ENCODE results near the gene HOMER2.

Gene HOMER2

DNA sequence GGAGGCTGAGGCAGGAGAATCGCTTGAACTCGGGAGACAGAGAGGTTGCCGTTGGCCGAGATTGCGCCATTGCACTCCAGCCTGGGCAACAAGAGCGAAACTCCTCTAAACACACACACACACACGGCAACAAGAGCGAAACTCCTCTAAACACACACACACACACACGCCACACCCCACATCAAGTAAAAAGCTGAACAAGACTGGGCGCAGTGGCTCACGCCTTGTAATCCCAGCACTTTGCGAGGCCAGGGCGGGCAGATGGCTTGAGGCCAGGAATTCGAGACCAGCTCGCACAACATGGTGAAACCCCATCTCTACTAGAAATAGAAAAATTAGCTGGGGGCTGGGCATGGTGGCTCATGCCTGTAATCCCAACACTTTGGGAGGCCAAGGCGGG is 49.0 kb downstream of the HOMER2 start:
- no peak for TF ChIP-seq EZH2phosphoT487 (IDR thresholded peaks at IDR 0.05; ENCODE audit: low read depth)
- TF ChIP-seq, protein P1, sequence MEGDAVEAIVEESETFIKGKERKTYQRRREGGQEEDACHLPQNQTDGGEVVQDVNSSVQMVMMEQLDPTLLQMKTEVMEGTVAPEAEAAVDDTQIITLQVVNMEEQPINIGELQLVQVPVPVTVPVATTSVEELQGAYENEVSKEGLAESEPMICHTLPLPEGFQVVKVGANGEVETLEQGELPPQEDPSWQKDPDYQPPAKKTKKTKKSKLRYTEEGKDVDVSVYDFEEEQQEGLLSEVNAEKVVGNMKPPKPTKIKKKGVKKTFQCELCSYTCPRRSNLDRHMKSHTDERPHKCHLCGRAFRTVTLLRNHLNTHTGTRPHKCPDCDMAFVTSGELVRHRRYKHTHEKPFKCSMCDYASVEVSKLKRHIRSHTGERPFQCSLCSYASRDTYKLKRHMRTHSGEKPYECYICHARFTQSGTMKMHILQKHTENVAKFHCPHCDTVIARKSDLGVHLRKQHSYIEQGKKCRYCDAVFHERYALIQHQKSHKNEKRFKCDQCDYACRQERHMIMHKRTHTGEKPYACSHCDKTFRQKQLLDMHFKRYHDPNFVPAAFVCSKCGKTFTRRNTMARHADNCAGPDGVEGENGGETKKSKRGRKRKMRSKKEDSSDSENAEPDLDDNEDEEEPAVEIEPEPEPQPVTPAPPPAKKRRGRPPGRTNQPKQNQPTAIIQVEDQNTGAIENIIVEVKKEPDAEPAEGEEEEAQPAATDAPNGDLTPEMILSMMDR (IDR thresholded peaks at IDR 0.05; ENCODE audit: low read depth, low read length) = no peak
- peaks cover 6% of the 10 kb centered on the region; the same call in 1 of the 2 replicates for H3K9me3 ChIP-seq (ENCODE audit: insufficient read depth, low read length)
- no peak overlapping the region for H2AFZ ChIP-seq (ENCODE audit: low read depth, low read length)
- no peaks in the 10 kb centered on the region for H3K36me3 ChIP-seq (replicated peaks; ENCODE audit: low read depth, low read length)
- 0 out of 2 replicates have a peak, but pooled peaks cover 7% of the 10 kb centered on the region for H3K27me3 ChIP-seq (ENCODE audit: low read depth, low read length)
- no peak overlapping the region for H3K9ac ChIP-seq (ENCODE audit: low read length)
- no peak overlapping the region for H3K27ac ChIP-seq (ENCODE audit: low read length)
- H3K4me1 ChIP-seq (ENCODE audit: low read length) = peaks cover 3% of the 10 kb centered on the region; the same call in 1 of the 2 replicates
- H3K79me2 ChIP-seq (ENCODE audit: low read length) = no peaks in the 10 kb centered on the region
- H3K4me3 ChIP-seq (ENCODE audit: low read length) = no peak overlapping the region
- H3K4me2 ChIP-seq (ENCODE audit: low read length) = no peak overlapping the region
- H4K20me1 ChIP-seq (ENCODE audit: insufficient read depth, low read length) = 0 out of 2 replicates have a peak, but pooled peaks cover 1% of the 10 kb centered on the region

DNA sequence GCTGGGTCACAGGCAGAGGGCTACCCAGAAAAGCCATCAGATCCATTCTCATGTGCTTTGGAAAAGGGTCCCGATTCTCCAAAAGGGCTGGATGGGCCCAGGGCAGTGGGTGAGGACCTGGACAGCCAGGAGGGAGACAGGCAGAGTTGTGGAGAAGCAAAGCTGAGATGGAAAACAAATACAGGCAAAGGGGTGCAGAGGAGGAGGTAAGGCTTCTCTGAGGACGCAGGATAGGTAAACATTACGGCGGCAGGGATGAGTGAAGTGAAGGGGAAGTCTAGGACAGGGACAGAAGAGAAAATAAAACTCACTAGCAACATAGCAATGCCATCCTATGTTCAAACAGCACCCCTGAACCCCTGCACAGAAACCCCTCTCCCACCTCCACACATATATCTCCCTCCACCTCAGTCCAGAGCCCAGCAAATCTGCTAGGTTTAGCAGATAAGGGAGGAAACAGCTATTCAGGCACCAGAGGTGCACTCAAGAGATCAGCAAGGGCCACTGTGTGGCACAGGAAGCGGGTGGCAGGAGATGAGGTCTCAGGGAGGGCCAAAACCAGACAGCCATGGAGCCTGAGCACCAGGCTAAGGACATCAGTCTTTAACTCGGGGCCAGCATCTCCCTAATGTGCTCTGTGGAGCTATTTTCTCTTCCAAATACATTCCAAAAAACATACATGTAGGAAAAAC is 51.3 kb downstream of the HOMER2 start:
- Histone ChIP-seq H3K79me2 (ENCODE audit: low read length) (no peaks in the 10 kb centered on the region), H2AFZ (ENCODE audit: low read depth, low read length) (no peak overlapping the region), H4K20me1 (ENCODE audit: insufficient read depth, low read length) (0 out of 2 replicates have a peak, but pooled peaks cover 4% of the 10 kb centered on the region), H3K4me2 (ENCODE audit: low read length) (no peak overlapping the region), H3K4me1 (ENCODE audit: low read length) (peaks cover 3% of the 10 kb centered on the region; the same call in 1 of the 2 replicates), H3K27me3 (ENCODE audit: low read depth, low read length) (0 out of 2 replicates have a peak, but pooled peaks cover 7% of the 10 kb centered on the region), H3K27ac (ENCODE audit: low read length) (no peak overlapping the region), H3K36me3 (replicated peaks; ENCODE audit: low read depth, low read length) (no peaks in the 10 kb centered on the region), H3K9ac (ENCODE audit: low read length) (no peak overlapping the region), H3K4me3 (ENCODE audit: low read length) (no peak overlapping the region), H3K9me3 (ENCODE audit: insufficient read depth, low read length) (no peaks in the 10 kb centered on the region)
- TF ChIP-seq EZH2phosphoT487 (IDR thresholded peaks at IDR 0.05; ENCODE audit: low read depth) = no peak
- TF ChIP-seq, protein P1 (IDR thresholded peaks at IDR 0.05; ENCODE audit: low read depth, low read length) = no peak

DNA sequence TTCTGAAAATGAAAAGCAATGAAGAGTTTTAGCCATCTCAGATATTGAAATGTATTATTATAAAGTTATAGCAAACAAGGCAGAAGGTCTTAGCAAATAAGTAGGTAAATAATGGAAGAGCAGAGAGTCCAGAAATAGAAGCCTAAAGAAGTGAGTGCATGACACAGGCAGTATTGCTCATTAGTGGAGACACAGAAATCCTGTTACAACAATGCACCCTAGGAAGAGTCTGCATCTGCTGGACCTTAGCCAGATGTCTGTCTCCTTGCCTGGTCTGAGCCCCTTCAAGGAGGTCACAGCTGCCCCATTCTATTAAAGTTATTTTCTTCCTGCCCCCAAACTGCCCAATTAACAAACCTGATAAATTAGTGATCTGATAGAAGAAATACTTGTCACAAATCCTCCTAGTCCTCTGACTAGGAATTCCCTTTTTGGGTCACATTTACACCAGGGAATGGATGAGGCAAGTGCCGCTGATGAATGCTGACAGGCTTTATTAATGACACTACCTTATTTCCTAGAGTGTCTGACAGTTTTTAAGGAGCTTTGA is 51.9 kb downstream of the HOMER2 start:
- no peak overlapping the region for H3K9ac ChIP-seq (ENCODE audit: low read length)
- H3K27ac ChIP-seq (ENCODE audit: low read length) = no peak overlapping the region
- no peak overlapping the region for H2AFZ ChIP-seq (ENCODE audit: low read depth, low read length)
- no peaks in the 10 kb centered on the region for H3K36me3 ChIP-seq (replicated peaks; ENCODE audit: low read depth, low read length)
- 0 out of 2 replicates have a peak, but pooled peaks cover 4% of the 10 kb centered on the region for H4K20me1 ChIP-seq (ENCODE audit: insufficient read depth, low read length)
- TF ChIP-seq, protein P1 (IDR thresholded peaks at IDR 0.05; ENCODE audit: low read depth, low read length) = no peak
- TF ChIP-seq EZH2phosphoT487 (IDR thresholded peaks at IDR 0.05; ENCODE audit: low read depth) = no peak
- H3K79me2 ChIP-seq (ENCODE audit: low read length) = no peaks in the 10 kb centered on the region
- H3K27me3 ChIP-seq (ENCODE audit: low read depth, low read length) = 0 out of 2 replicates have a peak, but pooled peaks cover 7% of the 10 kb centered on the region
- H3K4me2 ChIP-seq (ENCODE audit: low read length) = no peak overlapping the region
- peaks cover 3% of the 10 kb centered on the region; the same call in 1 of the 2 replicates for H3K4me1 ChIP-seq (ENCODE audit: low read length)
- H3K9me3 ChIP-seq (ENCODE audit: insufficient read depth, low read length) = no peaks in the 10 kb centered on the region
- H3K4me3 ChIP-seq (ENCODE audit: low read length) = no peak overlapping the region

DNA sequence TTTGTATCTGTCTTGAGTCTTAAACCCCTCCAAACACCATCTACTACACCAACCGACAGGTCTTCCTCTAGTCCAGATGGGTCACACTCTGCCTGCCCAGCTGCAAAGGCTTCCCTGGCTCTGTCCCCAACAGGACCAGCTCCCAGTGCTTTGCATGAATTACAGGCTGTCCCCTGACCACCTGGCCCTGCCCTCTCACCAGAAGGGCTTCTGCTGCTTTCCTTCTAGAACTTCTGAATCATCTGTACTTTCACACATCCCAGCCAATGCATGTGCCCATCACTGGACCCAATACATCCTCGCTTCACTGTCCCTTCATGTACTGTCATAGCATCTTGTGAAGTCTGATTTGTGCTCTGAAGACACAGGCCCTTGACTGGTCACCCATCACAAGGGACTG is 53.6 kb downstream of the HOMER2 start:
- Histone ChIP-seq H3K4me1 (ENCODE audit: low read length) (peaks cover 3% of the 10 kb centered on the region; the same call in 1 of the 2 replicates), H3K9ac (ENCODE audit: low read length) (no peak overlapping the region), H3K27me3 (ENCODE audit: low read depth, low read length) (0 out of 2 replicates have a peak, but pooled peaks cover 7% of the 10 kb centered on the region), H4K20me1 (ENCODE audit: insufficient read depth, low read length) (0 out of 2 replicates have a peak, but pooled peaks cover 4% of the 10 kb centered on the region), H3K9me3 (ENCODE audit: insufficient read depth, low read length) (no peaks in the 10 kb centered on the region), H3K79me2 (ENCODE audit: low read length) (no peaks in the 10 kb centered on the region), H3K4me2 (ENCODE audit: low read length) (no peak overlapping the region), H3K27ac (ENCODE audit: low read length) (no peak overlapping the region), H2AFZ (ENCODE audit: low read depth, low read length) (no peak overlapping the region), H3K4me3 (ENCODE audit: low read length) (no peak overlapping the region), H3K36me3 (replicated peaks; ENCODE audit: low read depth, low read length) (no peaks in the 10 kb centered on the region)
- no peak for TF ChIP-seq EZH2phosphoT487 (IDR thresholded peaks at IDR 0.05; ENCODE audit: low read depth)
- TF ChIP-seq, protein P1 (IDR thresholded peaks at IDR 0.05; ENCODE audit: low read depth, low read length) = no peak
